HG02852 (cell line): ENCODE measurements around the gene YEATS2.
"Not testable (repeated sequence)": the region's sequence is repeated elsewhere in the genome, so short reads cannot be mapped to it uniquely, and the experiment has no call there.

Experiments
- ATAC-seq: cut with Tn5 transposase; IDR thresholded peaks from one replicate; pipeline ENCODE4 v1.9.1; 2021; ENCODE audit warnings: mild to moderate bottlenecking, moderate library complexity; ENCODE audit not compliant: unreplicated experiment

Gene YEATS2

DNA sequence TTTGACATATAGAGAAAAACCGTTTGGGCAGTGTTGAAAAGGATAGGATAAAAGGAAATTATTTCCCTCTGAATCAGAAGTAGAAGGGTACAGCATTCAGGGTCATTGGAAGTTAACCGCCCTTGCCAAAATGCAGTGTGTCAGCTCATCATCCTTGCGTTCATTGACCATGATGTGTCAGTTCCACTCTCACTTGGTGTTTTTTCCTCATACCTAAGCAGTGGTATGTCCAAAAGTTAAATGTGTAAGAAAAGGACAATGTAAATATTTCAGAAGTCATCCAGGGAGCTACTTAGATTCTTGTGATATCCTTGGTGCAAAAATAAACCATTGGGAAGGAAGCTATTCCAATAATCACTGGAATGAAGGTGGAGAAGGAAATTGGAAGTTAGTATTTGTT is 77.0 kb downstream of the YEATS2 start:
- no peak for ATAC-seq

DNA sequence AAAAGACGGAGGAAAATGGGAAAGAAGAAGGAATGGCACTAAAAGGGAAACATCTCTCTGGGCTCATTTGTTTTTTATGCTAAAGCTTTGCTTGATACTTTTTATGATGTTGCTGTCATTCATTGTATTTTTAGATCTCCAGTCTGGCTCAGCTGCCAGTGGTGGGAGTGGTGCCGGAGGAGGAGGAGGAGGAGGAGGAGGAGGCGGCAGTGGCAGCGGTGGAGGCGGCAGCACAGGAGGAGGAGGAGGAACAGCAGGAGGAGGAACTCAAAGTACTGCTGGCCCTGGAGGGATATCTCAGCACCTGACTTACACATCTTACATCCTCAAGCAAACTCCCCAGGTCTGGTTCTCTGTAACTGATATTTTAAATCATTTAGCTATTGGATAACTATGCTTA is 78.2 kb downstream of the YEATS2 start:
- ATAC-seq: no peak

DNA sequence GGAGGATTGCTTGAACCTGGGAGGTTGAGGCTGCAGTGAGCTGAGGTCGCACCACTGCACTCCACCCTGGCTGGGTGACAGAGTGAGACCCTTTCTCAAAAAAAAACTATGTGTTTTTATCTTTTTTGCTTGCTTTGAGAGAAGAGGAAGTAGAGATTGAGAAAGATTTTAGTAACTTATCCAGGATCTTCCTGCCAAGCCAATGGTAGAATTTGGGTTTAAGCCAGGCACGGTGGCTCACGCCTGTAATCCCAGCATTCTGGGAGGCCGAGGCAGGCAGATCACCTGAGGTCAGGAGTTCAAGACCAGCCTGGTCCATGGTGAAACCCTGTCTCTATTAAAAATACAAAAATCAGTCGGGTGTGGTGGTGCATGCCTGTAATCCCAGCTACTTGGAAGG is 78.9 kb downstream of the YEATS2 start:
- not testable (repeated sequence) for ATAC-seq

DNA sequence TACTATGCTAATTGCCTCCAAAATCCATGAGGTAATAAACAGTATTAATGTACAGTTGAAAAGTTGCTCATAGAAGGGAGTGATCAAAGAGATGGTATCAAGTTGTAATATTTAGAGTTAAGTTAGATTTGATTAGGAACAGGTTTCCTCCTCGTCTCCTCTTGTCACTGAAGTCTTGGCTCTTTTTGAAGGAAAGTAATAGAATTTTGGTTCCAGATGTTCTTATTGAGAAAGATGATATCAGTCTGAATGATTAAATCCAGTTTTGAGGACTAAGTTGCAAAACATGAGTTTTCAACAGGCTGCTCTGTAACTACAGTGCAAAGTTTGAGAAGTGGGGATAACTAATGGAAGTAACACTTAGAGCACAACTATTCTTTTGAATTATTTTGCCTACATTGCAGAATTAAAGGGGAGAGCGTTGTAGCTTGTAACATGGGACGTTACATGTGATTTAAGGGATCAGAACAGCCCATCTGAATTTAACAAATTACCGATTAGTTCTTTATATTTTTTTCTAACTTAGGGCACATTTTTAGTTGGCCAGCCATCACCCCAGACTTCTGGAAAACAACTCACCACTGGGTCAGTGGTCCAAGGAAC is 79.5 kb downstream of the YEATS2 start:
- no peak for ATAC-seq

DNA sequence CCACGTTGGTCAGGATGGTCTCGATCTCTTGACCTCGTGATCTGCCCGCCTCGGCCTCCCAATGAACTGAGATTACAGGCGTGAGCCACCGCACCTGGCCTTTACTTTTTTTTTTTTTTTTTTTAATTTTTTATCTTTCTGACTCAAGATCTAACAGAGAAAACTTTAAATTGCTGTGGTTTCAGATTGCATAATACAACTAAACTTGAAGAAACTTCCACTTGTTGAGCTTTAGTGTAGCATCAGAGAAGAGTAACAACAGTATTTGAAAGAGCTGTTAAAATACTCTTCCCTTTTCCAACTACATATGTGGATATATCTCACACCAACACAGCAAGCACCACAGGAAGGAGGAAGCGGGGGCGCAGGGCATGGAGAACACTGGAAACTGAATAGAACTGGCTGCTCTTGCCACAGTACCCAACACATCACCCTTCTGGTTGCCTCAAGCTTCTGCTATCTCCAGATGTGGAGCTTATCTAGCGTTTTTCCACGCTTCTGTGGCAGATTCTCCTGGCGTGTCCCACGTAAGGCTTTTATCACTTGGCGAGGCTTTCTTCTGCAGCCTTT is 82.4 kb downstream of the YEATS2 start:
- no peak for ATAC-seq

- ATAC-seq: no peak
These were observed 83.6 kb downstream of the YEATS2 start for GRCh38 chr3:183781246-183781645.

GRCh38 chr3:183782576-183783276 is 85.1 kb downstream of the YEATS2 start:
- ATAC-seq: no peak

GRCh38 chr3:183784503-183784902 is 86.9 kb downstream of the YEATS2 start:
- not testable (repeated sequence) for ATAC-seq

DNA sequence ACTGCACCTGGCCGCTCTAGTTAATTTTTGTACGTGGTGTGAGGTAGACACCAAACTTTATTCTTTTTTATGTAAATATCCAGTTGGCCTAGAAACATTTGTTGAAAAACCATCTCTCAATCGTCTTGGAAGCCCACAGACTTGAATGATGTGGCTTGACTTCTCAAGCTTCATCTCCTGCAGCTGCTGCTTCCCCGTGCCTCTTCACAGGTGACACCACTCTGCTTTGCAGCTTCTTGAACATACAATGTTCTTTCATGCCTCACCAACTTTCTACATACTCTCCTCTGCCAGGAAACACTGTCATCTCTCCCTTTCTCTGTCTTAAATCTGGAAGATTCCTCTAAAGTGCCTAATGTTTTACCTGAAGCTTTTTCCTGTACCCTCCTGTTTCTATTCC is 92.2 kb downstream of the YEATS2 start:
- ATAC-seq: no peak

GRCh38 chr3:183790700-183791099 is 93.1 kb downstream of the YEATS2 start:
- no peak for ATAC-seq

- ATAC-seq: no peak
These were observed 95.4 kb downstream of the YEATS2 start for GRCh38 chr3:183792976-183793375.

GRCh38 chr3:183794452-183794851 is 96.9 kb downstream of the YEATS2 start:
- ATAC-seq: no peak

- no peak for ATAC-seq
These were observed 98.8 kb downstream of the YEATS2 start for GRCh38 chr3:183796372-183796771.

- ATAC-seq: no peak
These were observed 100.4 kb downstream of the YEATS2 start for GRCh38 chr3:183797996-183798395.

- ATAC-seq: no peak
These were observed 101.9 kb downstream of the YEATS2 start for GRCh38 chr3:183799461-183799860.

DNA sequence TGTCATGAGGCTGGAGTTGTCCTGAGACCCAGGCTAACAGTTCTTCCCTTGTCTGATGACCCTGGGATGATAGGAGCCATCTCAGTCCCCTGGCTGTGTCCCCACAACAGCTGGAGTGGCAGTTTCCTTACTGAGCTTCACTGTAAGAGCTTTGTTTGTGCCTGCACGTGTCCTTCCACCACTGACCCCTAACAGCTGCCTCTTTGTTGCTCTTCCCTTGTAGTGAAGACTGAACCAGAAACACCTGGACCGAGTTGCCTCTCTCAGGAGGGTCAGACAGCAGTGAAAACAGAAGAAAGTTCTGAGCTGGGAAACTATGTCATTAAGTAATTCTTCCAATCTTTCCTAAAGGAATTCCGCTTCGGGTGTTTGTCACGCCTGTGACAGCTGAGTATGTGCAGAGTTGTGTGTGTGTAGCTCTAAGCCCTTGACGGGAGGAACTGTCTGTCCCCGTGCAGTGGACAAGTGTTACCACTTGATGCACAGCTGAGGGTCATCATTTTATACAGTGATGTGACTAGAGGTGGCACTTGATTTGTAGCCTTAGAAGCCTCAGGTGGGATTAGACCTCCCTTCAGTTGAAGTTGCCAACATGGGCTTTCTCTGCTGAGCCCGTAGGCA is 102.8 kb downstream of the YEATS2 start:
- ATAC-seq: no peak

DNA sequence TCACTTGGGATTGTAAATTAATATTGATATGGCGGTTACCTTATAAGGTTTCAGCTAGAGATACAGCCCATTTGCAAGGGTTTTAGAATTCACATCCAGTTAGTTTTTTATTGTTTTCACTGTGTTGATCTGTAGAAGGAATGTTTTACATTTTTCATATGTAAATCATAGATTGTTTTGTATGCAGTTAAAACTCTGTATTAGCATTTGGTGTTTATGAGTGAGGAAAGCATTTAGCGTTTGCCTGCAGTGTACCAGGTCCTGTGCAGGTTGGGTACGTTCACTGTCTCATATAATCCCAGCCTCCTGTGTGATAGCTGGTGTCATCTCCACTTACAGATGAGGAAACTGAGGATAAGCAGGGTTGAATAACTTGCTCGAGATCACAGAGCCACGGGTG is 104.0 kb downstream of the YEATS2 start:
- no peak for ATAC-seq

DNA sequence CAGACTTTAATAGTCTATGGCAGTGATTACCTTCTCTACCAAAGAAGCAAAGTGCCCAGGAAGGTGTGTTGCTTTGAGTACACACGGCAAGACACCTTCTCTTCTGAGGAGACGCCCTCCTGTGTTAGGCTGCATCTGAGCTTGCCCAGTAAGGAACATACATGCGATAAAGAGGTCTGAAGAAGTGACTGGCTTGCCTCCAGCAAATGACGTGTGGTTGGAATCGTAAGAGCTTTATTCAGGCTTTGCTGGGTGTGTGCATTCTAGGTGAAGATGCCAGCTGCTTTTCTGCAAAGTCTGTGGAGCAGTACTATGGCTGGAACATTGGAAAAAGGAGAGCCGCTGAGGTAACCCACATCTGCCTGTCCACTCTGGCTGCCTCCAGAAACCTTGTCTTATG is 105.4 kb downstream of the YEATS2 start:
- no peak for ATAC-seq

- ATAC-seq: no peak
These were observed 109.7 kb downstream of the YEATS2 start for GRCh38 chr3:183807209-183807728.

GRCh38 chr3:183807881-183808280 is 110.3 kb downstream of the YEATS2 start:
- ATAC-seq: no peak

- no peak for ATAC-seq
These were observed 110.8 kb downstream of the YEATS2 start for GRCh38 chr3:183808355-183808754.

- no peak for ATAC-seq
These were observed 111.7 kb downstream of the YEATS2 start for GRCh38 chr3:183809270-183809669.
